Measurements from ENCODE around the gene SULT2A1.

DNA sequence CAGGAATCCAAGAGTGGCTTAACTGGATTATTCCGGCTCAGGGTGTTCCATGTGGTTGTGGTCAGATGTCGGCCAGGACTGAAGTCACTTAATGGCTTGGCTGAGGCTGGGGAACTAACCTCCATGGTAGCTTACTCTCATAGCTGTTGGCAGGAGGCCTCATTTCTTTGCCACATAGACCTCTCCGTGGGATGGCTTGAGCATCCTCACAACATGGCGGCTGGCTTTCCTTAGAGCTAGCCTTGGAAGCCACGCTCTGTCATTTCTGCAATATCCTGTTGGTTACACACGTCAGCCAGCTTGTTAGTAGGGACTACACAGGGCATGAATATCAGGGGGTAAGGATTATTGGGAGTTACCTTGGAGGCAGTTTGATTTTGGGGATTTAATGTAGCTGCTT, 59.3 kb downstream of the SULT2A1 start:
- TF ChIP-seq POLR2A (IDR thresholded peaks at IDR 0.05): no peak
- TF ChIP-seq, protein P1, sequence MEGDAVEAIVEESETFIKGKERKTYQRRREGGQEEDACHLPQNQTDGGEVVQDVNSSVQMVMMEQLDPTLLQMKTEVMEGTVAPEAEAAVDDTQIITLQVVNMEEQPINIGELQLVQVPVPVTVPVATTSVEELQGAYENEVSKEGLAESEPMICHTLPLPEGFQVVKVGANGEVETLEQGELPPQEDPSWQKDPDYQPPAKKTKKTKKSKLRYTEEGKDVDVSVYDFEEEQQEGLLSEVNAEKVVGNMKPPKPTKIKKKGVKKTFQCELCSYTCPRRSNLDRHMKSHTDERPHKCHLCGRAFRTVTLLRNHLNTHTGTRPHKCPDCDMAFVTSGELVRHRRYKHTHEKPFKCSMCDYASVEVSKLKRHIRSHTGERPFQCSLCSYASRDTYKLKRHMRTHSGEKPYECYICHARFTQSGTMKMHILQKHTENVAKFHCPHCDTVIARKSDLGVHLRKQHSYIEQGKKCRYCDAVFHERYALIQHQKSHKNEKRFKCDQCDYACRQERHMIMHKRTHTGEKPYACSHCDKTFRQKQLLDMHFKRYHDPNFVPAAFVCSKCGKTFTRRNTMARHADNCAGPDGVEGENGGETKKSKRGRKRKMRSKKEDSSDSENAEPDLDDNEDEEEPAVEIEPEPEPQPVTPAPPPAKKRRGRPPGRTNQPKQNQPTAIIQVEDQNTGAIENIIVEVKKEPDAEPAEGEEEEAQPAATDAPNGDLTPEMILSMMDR (IDR thresholded peaks at IDR 0.05): no peak
- no peak for TF ChIP-seq POLR2AphosphoS5 (IDR thresholded peaks at IDR 0.05)

Data from breast epithelium (tissue), 3 donors.